SK-N-SH (cell line): ENCODE results near the gene CEP85. TPM values are rescaled to one million over a fixed set of nuclear protein-coding genes. Genes with fewer than 3 reads are reported as not detected.

Experiments
- CTCF ChIA-PET: fragments of 300-600, 350-600 bp; formaldehyde crosslinking; extraction: SDS; loops from one replicate; lab custom pipeline; 2021; lab: Yijun Ruan, JAX
- POLR2A ChIA-PET: fragments of 350-600 bp; sonication (Branson Sonifier 250); formaldehyde crosslinking; extraction: SDS; loops from one replicate; lab custom pipeline; 2020; ENCODE audit warnings: antibody characterized with exemption, inconsistent platforms; lab: Yijun Ruan, JAX
- DNase-seq: peaks from one replicate; pipeline ENCODE4 v3.0.0; 2012
- H2AFZ ChIP-seq: fragments of 200-600 bp; sonication (generic); 2 replicates; pipeline ENCODE4 v1.8.1; 2016; ENCODE audit warnings: antibody characterized with exemption, mild to moderate bottlenecking, low read depth
- H3F3A ChIP-seq: fragments of 200-600 bp; sonication (generic); replicated peaks from 2 replicates; pipeline ENCODE3; 2016; ENCODE audit warnings: antibody characterized with exemption, mild to moderate bottlenecking; ENCODE audit not compliant: insufficient read depth
- H3K27ac ChIP-seq, 2 experiments: fragments of 200-500 bp in 1 of 2; fragments of 200-600 bp in 1 of 2; sonication (Bioruptor generic) in 1 of 2; sonication (generic), shearing (Covaris generic) in 1 of 2; 2 replicates each; pipeline versions ENCODE4 v1.5.1 to v1.6.1; 2014 to 2016; ENCODE audit warnings: low read depth in 2 of 2, inconsistent platforms in 1 of 2, low read length in 1 of 2, mild to moderate bottlenecking in 1 of 2, mixed read lengths in 1 of 2
- H3K27me3 ChIP-seq: fragments of 200-600 bp; sonication (generic), shearing (Covaris generic); 2 replicates; pipeline ENCODE4 v1.6.1; 2016; ENCODE audit warnings: mixed run types; ENCODE audit not compliant: insufficient read depth
- H3K36me3 ChIP-seq, 2 experiments: fragments of 200-500 bp in 1 of 2; fragments of 200-600 bp in 1 of 2; sonication (Bioruptor generic) in 1 of 2; sonication (generic) in 1 of 2; replicated peaks in 1 of 2; 2 replicates each; pipeline versions ENCODE3 to v1.5.1; 2014 to 2016; ENCODE audit warnings: low read length in 1 of 2, mild to moderate bottlenecking in 1 of 2; ENCODE audit not compliant: insufficient read depth in 2 of 2, control insufficient read depth in 1 of 2
- H3K4me1 ChIP-seq, 2 experiments: fragments of 200-500 bp in 1 of 2; fragments of 200-600 bp in 1 of 2; sonication (Bioruptor generic) in 1 of 2; sonication (generic), shearing (Covaris generic) in 1 of 2; 2 replicates each; pipeline versions ENCODE4 v1.5.1 to v1.6.1; 2014 to 2016; ENCODE audit warnings: low read depth in 1 of 2, low read length in 1 of 2, mixed run types in 1 of 2; ENCODE audit not compliant: insufficient read depth in 2 of 2, control insufficient read depth in 1 of 2
- H3K4me2 ChIP-seq: fragments of 200-600 bp; sonication (generic), shearing (Covaris generic); 2 replicates; pipeline ENCODE4 v1.6.1; 2017; ENCODE audit warnings: mixed run types
- H3K4me3 ChIP-seq, 2 experiments: fragments of 200-500 bp in 1 of 2; fragments of 200-600 bp in 1 of 2; sonication (Bioruptor generic) in 1 of 2; sonication (generic), shearing (Covaris generic) in 1 of 2; 2 replicates each; pipeline versions ENCODE4 v1.5.1 to v1.8.1; 2014 to 2016; ENCODE audit warnings: low read depth in 2 of 2, inconsistent platforms in 1 of 2, low read length in 1 of 2, mild to moderate bottlenecking in 1 of 2, mixed read lengths in 1 of 2, moderate library complexity in 1 of 2
- H3K79me2 ChIP-seq: fragments of 200-600 bp; sonication (generic); 2 replicates; pipeline ENCODE4 v1.8.1; 2017; ENCODE audit warnings: mild to moderate bottlenecking; ENCODE audit not compliant: insufficient read depth
- H3K9ac ChIP-seq: fragments of 200-600 bp; sonication (generic); 2 replicates; pipeline ENCODE4 v1.6.1; 2017; ENCODE audit warnings: mixed run types
- H3K9me2 ChIP-seq: fragments of 200-600 bp; sonication (generic); 2 replicates; pipeline ENCODE4 v1.6.1; 2017; ENCODE audit warnings: mixed run types
- H3K9me3 ChIP-seq: fragments of 200-600 bp; sonication (generic); 2 replicates; pipeline ENCODE4 v1.6.1; 2017; ENCODE audit warnings: mixed run types, mild to moderate bottlenecking, moderate library complexity
- H4K20me1 ChIP-seq: fragments of 200-600 bp; sonication (generic); 2 replicates; pipeline ENCODE4 v1.6.1; 2017; ENCODE audit warnings: mild to moderate bottlenecking, mixed run types; ENCODE audit not compliant: insufficient read depth
- ELF1 ChIP-seq: IDR thresholded peaks from 2 replicates; pipeline ENCODE4 v1.4.0; 2012
- EP300 ChIP-seq, 2 experiments: IDR thresholded peaks; 2 replicates each; pipeline versions ENCODE4 v1.4.0 to v1.6.1; 2012; ENCODE audit warnings: borderline replicate concordance in 1 of 2, low read depth in 1 of 2, low read length in 1 of 2
- FOSL2 ChIP-seq: IDR thresholded peaks from 2 replicates; pipeline ENCODE4 v1.4.0; 2012; ENCODE audit warnings: low read depth, mild to moderate bottlenecking, moderate library complexity, borderline replicate concordance
- FOXJ3 ChIP-seq: sonication (generic); formaldehyde crosslinking; IDR thresholded peaks from 2 replicates; pipeline ENCODE4 v1.5.1; 2020; ENCODE audit warnings: mild to moderate bottlenecking, missing genetic modification reagents
- FOXM1 ChIP-seq: IDR thresholded peaks from 2 replicates; pipeline ENCODE4 v1.4.0; 2012; ENCODE audit warnings: low read depth, mild to moderate bottlenecking
- JUND ChIP-seq: IDR thresholded peaks from 2 replicates; pipeline ENCODE4 v1.4.0; 2012
- MXI1 ChIP-seq: IDR thresholded peaks from 2 replicates; pipeline ENCODE4 v1.6.1; 2012; ENCODE audit warnings: mild to moderate bottlenecking, low read depth, low read length, improper control_type of control experiment
- NFIC ChIP-seq: IDR thresholded peaks from 2 replicates; pipeline ENCODE4 v1.4.0; 2012; ENCODE audit warnings: borderline replicate concordance
- POLR2AphosphoS5 ChIP-seq: IDR thresholded peaks from 2 replicates; pipeline ENCODE4 v1.6.1; 2012; ENCODE audit warnings: low read depth, low read length
- RAD21 ChIP-seq: IDR thresholded peaks from 2 replicates; pipeline ENCODE4 v1.6.1; 2012; ENCODE audit warnings: mild to moderate bottlenecking, low read length
- RFX5 ChIP-seq: IDR thresholded peaks from 2 replicates; pipeline ENCODE4 v1.6.1; 2012; ENCODE audit warnings: mild to moderate bottlenecking, improper control_type of control experiment, low read length
- TEAD4 ChIP-seq: IDR thresholded peaks from 2 replicates; pipeline ENCODE4 v1.4.0; 2012; ENCODE audit warnings: mild to moderate bottlenecking, borderline replicate concordance; ENCODE audit not compliant: insufficient read depth
- WGBS: methylation state at CpG from one replicate; pipeline ENCODE4 v1.1.6; 2017; ENCODE audit warnings: low lambda C conversion rate; 5-methylcytosine and 5-hydroxymethylcytosine counted together
- polyA plus RNA-seq, 3 experiments: library from polyadenylated mRNA; depleted of rRNA; stranded (reverse); fragments of >200 nt; gene quantifications; 2 replicates each; pipeline ENCODE4 v1.2.3, GENCODE V29; 2012
- TF ChIP-seq, protein P1 (sequence below): IDR thresholded peaks from 2 replicates; pipeline ENCODE4; 2012
- TF ChIP-seq, protein P2 (sequence below): IDR thresholded peaks from 2 replicates; pipeline ENCODE4 v1.6.1; 2012; ENCODE audit warnings: mild to moderate bottlenecking, low read depth, low read length, moderate library complexity
- TF ChIP-seq, protein P3 (sequence below): fragments of 150-350 bp; IDR thresholded peaks from 2 replicates; pipeline ENCODE4 v1.6.1; 2017; ENCODE audit warnings: antibody characterized with exemption, low read length, low read depth, borderline replicate concordance
- TF ChIP-seq, protein P4 (sequence below): IDR thresholded peaks from 2 replicates; pipeline ENCODE4 v1.4.0; 2012; ENCODE audit warnings: low read depth

CEP85 gene
- polyA plus RNA-seq, 1 of the 3 experiments (the other 2 are of a cell fraction) = 12.1 TPM

DNA sequence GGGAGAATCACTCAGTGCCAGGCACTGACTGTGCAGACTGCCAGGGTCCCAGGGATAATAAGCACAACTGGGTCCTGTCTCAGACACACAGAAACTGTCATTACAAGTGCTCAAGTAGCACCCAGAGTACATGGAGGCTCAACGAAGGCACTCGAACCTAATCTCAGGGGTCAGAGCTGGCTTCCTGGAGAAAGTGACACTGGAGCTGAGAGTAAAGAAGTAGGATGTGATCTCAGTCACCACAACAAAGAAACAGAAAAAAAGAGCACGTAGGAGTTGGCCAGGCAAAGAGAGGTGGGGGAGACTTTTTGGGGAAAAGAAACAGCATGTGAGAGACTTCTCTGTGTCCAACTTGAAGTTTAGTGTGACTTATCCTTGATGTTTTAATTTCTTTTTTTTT lies 42.3 kb upstream of the CEP85 start:
- no peak for DNase-seq
- Histone ChIP-seq H4K20me1 (no peaks in the 10 kb centered on the region), H3K4me3 (no peak overlapping the region), H3K27ac (no peak overlapping the region), H3K9me3 (no peaks in the 10 kb centered on the region), H3K9ac (no peak overlapping the region), H3K9me2 (no peaks in the 10 kb centered on the region), H3K36me3 (no peaks in the 10 kb centered on the region), H2AFZ (no peak overlapping the region), H3K27me3 (no peaks in the 10 kb centered on the region; the same call in 1 of the 2 replicates), H3F3A (no peaks in the 10 kb centered on the region), H3K4me2 (no peak overlapping the region), H3K4me1 (no peaks in the 10 kb centered on the region), H3K79me2 (no peaks in the 10 kb centered on the region)
- no peak for TF ChIP-seq POLR2AphosphoS5
- TF ChIP-seq NFIC = no peak
- TF ChIP-seq TEAD4 = no peak
- TF ChIP-seq EP300 (IDR thresholded peaks at IDR 0.05; ENCODE audit: borderline replicate concordance in 1 of 2, low read depth in 1 of 2, low read length in 1 of 2) = no peak
- TF ChIP-seq, protein P1, sequence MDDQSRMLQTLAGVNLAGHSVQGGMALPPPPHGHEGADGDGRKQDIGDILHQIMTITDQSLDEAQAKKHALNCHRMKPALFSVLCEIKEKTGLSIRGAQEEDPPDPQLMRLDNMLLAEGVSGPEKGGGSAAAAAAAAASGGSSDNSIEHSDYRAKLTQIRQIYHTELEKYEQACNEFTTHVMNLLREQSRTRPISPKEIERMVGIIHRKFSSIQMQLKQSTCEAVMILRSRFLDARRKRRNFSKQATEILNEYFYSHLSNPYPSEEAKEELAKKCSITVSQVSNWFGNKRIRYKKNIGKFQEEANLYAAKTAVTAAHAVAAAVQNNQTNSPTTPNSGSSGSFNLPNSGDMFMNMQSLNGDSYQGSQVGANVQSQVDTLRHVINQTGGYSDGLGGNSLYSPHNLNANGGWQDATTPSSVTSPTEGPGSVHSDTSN = no peak
- TF ChIP-seq, protein P2, sequence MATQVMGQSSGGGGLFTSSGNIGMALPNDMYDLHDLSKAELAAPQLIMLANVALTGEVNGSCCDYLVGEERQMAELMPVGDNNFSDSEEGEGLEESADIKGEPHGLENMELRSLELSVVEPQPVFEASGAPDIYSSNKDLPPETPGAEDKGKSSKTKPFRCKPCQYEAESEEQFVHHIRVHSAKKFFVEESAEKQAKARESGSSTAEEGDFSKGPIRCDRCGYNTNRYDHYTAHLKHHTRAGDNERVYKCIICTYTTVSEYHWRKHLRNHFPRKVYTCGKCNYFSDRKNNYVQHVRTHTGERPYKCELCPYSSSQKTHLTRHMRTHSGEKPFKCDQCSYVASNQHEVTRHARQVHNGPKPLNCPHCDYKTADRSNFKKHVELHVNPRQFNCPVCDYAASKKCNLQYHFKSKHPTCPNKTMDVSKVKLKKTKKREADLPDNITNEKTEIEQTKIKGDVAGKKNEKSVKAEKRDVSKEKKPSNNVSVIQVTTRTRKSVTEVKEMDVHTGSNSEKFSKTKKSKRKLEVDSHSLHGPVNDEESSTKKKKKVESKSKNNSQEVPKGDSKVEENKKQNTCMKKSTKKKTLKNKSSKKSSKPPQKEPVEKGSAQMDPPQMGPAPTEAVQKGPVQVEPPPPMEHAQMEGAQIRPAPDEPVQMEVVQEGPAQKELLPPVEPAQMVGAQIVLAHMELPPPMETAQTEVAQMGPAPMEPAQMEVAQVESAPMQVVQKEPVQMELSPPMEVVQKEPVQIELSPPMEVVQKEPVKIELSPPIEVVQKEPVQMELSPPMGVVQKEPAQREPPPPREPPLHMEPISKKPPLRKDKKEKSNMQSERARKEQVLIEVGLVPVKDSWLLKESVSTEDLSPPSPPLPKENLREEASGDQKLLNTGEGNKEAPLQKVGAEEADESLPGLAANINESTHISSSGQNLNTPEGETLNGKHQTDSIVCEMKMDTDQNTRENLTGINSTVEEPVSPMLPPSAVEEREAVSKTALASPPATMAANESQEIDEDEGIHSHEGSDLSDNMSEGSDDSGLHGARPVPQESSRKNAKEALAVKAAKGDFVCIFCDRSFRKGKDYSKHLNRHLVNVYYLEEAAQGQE = no peak
- TF ChIP-seq RAD21 = no peak
- TF ChIP-seq, protein P3, sequence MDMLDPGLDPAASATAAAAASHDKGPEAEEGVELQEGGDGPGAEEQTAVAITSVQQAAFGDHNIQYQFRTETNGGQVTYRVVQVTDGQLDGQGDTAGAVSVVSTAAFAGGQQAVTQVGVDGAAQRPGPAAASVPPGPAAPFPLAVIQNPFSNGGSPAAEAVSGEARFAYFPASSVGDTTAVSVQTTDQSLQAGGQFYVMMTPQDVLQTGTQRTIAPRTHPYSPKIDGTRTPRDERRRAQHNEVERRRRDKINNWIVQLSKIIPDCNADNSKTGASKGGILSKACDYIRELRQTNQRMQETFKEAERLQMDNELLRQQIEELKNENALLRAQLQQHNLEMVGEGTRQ = no peak
- TF ChIP-seq, protein P4, sequence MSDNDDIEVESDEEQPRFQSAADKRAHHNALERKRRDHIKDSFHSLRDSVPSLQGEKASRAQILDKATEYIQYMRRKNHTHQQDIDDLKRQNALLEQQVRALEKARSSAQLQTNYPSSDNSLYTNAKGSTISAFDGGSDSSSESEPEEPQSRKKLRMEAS = no peak
- no peak for TF ChIP-seq FOSL2
- TF ChIP-seq RFX5 = no peak
- TF ChIP-seq MXI1 = no peak
- 51% methylated on average over 3 of the region's 3 CpGs for WGBS
- ChIA-PET CTCF (no interaction called here), POLR2A (no interaction called here)

DNA sequence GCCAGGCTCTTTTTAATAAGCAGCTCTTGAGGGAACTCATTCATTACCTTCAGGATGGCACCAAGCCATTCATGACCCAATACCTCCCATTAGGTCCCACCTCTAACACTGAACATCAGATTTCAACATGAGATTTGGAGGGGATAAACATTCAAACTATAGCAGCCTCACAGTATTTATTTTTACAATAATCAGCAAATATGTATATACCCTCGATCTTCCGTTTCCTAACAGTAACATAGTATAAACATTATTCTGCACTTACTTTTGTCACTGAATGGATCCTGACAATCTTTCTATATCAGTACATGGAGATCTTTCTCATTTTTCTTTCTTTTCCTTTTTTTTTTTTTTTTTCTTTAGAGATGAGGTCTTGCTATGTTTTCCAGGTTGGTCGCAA lies 38.2 kb upstream of the CEP85 start:
- no peaks in the 10 kb centered on the region for H3K9me3 ChIP-seq
- H3K79me2 ChIP-seq = no peaks in the 10 kb centered on the region
- no peak overlapping the region for H3K4me2 ChIP-seq
- H3F3A ChIP-seq = no peaks in the 10 kb centered on the region
- no peak overlapping the region for H3K9ac ChIP-seq
- POLR2A ChIA-PET = no interaction called here
- H4K20me1 ChIP-seq = no peaks in the 10 kb centered on the region
- no peaks in the 10 kb centered on the region for H3K4me1 ChIP-seq
- no peak overlapping the region for H2AFZ ChIP-seq
- 77% methylated on average over 3 of the region's 3 CpGs for WGBS
- CTCF ChIA-PET = no interaction called here
- H3K27me3 ChIP-seq = no peaks in the 10 kb centered on the region; the same call in 1 of the 2 replicates
- DNase-seq = no peak
- no peaks in the 10 kb centered on the region for H3K9me2 ChIP-seq
- no peak overlapping the region for H3K4me3 ChIP-seq
- no peaks in the 10 kb centered on the region for H3K36me3 ChIP-seq
- H3K27ac ChIP-seq = no peak overlapping the region
- TF ChIP-seq FOXJ3 (CRISPR knock-in tag) (no peak), JUND (no peak), ELF1 (no peak), FOXM1 (no peak)
- TF ChIP-seq, protein P4 = no peak
- TF ChIP-seq, protein P2 = no peak
